GM12875 (cell line): ENCODE results near the gene NRBF2.
"Not testable (repeated sequence)": the region's sequence is repeated elsewhere in the genome, so short reads cannot be mapped to it uniquely, and the experiment has no call there.

ENCODE experiments used
- H3K4me3 ChIP-seq: one replicate; pipeline ENCODE4 v1.5.1; 2011; ENCODE audit warnings: low read depth, low read length, control low read depth
- CTCF ChIP-seq: IDR thresholded peaks from 2 replicates; pipeline ENCODE4 v1.5.1; 2011; ENCODE audit warnings: low read depth, mild to moderate bottlenecking, control low read depth, inconsistent platforms, low read length, moderate library complexity, borderline replicate concordance; ENCODE audit not compliant: insufficient read depth

Gene NRBF2

GRCh38 chr10:63133056-63133820 lies at the start of gene NRBF2:
TSS of gene NRBF2 (plus strand) at chr10:63133328. CDS start at chr10:63133471, 143 bp downstream.
- peak; percentile 21; the same call in 1 of the 2 replicates for TF ChIP-seq CTCF
- peak within 1 kb of the TSS; percentile 81 for H3K4me3 ChIP-seq

- not testable (repeated sequence) for H3K4me3 ChIP-seq
Observed at GRCh38 chr10:63083406-63083805, 49.7 kb upstream of the NRBF2 start.

- TF ChIP-seq CTCF, result peak; percentile 51; the same call in 1 of the 2 replicates
- no peak overlapping the region for H3K4me3 ChIP-seq
Observed at GRCh38 chr10:63083904-63084689, 49.0 kb upstream of the NRBF2 start.

- no peak for TF ChIP-seq CTCF
- H3K4me3 ChIP-seq, result no peak overlapping the region
Observed at GRCh38 chr10:63084690-63085382, 48.3 kb upstream of the NRBF2 start.

- H3K4me3 ChIP-seq, result no peak overlapping the region
- no peak for TF ChIP-seq CTCF
Observed at GRCh38 chr10:63093227-63093626, 39.9 kb upstream of the NRBF2 start.

GRCh38 chr10:63094405-63094804 lies 38.7 kb upstream of the NRBF2 start:
- no peak overlapping the region for H3K4me3 ChIP-seq
- TF ChIP-seq CTCF, result no peak

GRCh38 chr10:63094881-63095280 lies 38.2 kb upstream of the NRBF2 start:
- H3K4me3 ChIP-seq, result no peak overlapping the region
- no peak for TF ChIP-seq CTCF
